Activated B cell treated with CpG ODN at 0.5 μM for 24 hours (primary cell): ENCODE data around the gene HS3ST2. TPM values are rescaled to one million over a fixed set of nuclear protein-coding genes. Genes with fewer than 3 reads are reported as not detected.

Experiments used
- ATAC-seq: fragments of 200-7000 bp; cut with Tn5 transposase; one replicate; pipeline ENCODE4 v1.10.0; 2021; ENCODE audit warnings: low read depth, mild to moderate bottlenecking, moderate library complexity
- CTCF ChIA-PET: fragments of 350-600 bp; sonication (Branson Sonifier 250); formaldehyde crosslinking; loops from one replicate; lab custom pipeline; 2021; ENCODE audit warnings: antibody characterized with exemption; lab: Charles Lee
- POLR2A ChIA-PET: fragments of 350-600 bp; sonication (Branson Sonifier 250); formaldehyde crosslinking; loops from one replicate; lab custom pipeline; 2021; ENCODE audit warnings: antibody characterized with exemption; lab: Charles Lee
- DNase-seq: peaks from one replicate; pipeline ENCODE4 v3.0.0; 2022
- H3K27ac Mint-ChIP-seq: one replicate; pipeline ENCODE4 v1.8.0; 2020; ENCODE audit warnings: mixed read lengths
- H3K27me3 Mint-ChIP-seq: one replicate; pipeline ENCODE4 v1.8.0; 2021; ENCODE audit warnings: mixed read lengths
- H3K36me3 Mint-ChIP-seq: one replicate; pipeline ENCODE4 v1.8.0; 2021; ENCODE audit warnings: low read depth, mixed read lengths
- H3K4me1 Mint-ChIP-seq: one replicate; pipeline ENCODE4 v1.8.0; 2021; ENCODE audit warnings: mixed read lengths
- H3K4me3 Mint-ChIP-seq: one replicate; pipeline ENCODE4 v1.8.0; 2020; ENCODE audit warnings: mild to moderate bottlenecking, mixed read lengths
- H3K9me3 Mint-ChIP-seq: one replicate; pipeline ENCODE4 v1.8.0; 2020; ENCODE audit warnings: mixed read lengths
- CTCF ChIP-seq: fragments of 200-600 bp; IDR thresholded peaks from one replicate; pipeline ENCODE4 v1.8.0; 2022; ENCODE audit warnings: antibody characterized with exemption, mild to moderate bottlenecking
- intact Hi-C: fragments of 100-400 bp; cut with micrococcal nuclease; formaldehyde crosslinking; loops from one replicate; pipeline ENCODE4 v1.15.1; 2024
- total RNA-seq: library from RNA; stranded (reverse); gene quantifications from 2 replicates; pipeline ENCODE4 v1.2.3, GENCODE V29; 2022

HS3ST2 gene
- total RNA-seq, 1 donor from 2014 or later: not detected

GRCh38 chr16:22847690-22848089, 33.7 kb downstream of the HS3ST2 start:
- Mint-ChIP-seq H3K36me3 (no peaks in the 10 kb centered on the region), H3K9me3 (no peaks in the 10 kb centered on the region), H3K4me1 (no peaks in the 10 kb centered on the region), H3K27ac (no peak overlapping the region), H3K4me3 (no peak overlapping the region), H3K27me3 (peaks cover 31% of the 10 kb centered on the region)
- intact Hi-C loops: no loop called here
- POLR2A ChIA-PET: no interaction called here
- CTCF ChIA-PET: no interaction called here
- no peak for DNase-seq
- TF ChIP-seq CTCF: no peak
- no peak for ATAC-seq

- no peaks in the 10 kb centered on the region for H3K36me3 Mint-ChIP-seq
- peaks cover 27% of the 10 kb centered on the region for H3K27me3 Mint-ChIP-seq
- intact Hi-C loops: no loop called here
- ChIA-PET POLR2A (no interaction called here), CTCF (no interaction called here)
- H3K9me3 Mint-ChIP-seq: no peaks in the 10 kb centered on the region
- no peaks in the 10 kb centered on the region for H3K4me1 Mint-ChIP-seq
- H3K27ac Mint-ChIP-seq: no peak overlapping the region
- no peak for DNase-seq
- H3K4me3 Mint-ChIP-seq: no peak overlapping the region
- TF ChIP-seq CTCF: no peak
- ATAC-seq: no peak
These were observed 34.5 kb downstream of the HS3ST2 start for GRCh38 chr16:22848451-22848850.

DNA sequence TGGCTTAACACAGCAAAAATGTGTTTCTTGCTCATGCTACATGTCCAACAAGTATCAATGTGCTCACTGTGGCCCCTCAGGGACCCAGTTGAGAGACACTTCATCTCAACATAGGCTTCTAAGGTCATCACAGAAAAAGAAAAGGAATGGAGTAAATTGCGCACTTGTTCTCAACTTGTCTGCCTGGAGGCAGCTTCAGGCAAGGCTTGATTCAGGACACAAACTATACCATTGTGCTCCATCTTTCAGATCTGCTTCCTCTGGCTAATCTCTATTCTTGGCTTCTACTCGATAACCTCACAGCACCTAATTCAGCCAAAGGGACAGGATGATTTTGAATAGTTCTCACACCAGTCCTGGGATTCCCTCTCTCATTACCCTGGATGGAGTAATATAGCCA, 35.6 kb downstream of the HS3ST2 start:
- ATAC-seq (no peak), DNase-seq (no peak)
- H3K9me3 Mint-ChIP-seq: no peaks in the 10 kb centered on the region
- no peak overlapping the region for H3K4me3 Mint-ChIP-seq
- H3K36me3 Mint-ChIP-seq: no peaks in the 10 kb centered on the region
- no peaks in the 10 kb centered on the region for H3K4me1 Mint-ChIP-seq
- no peak for TF ChIP-seq CTCF
- intact Hi-C loops: no loop called here
- no peak overlapping the region for H3K27ac Mint-ChIP-seq
- H3K27me3 Mint-ChIP-seq: peaks cover 19% of the 10 kb centered on the region
- POLR2A ChIA-PET: no interaction called here
- CTCF ChIA-PET: no interaction called here

DNA sequence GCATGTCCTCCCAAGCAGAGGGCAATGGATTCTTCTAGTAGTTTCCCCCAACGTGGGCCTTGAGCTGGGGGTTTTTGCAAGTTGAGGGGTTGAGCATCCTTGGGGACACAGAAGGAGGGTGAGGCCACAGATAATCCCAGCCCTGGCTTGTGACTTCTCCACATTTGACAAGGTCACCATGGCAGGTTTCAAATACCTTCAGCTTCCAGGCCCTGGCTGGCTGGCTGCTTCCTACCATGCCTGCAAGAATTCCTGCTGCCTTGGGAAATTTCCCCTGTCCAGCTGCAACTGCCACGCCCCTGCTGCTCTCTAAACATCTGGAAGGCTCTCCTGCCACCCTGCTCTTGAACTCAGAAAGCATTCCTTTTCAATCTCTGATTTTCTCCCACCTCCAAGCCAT, 41.3 kb downstream of the HS3ST2 start:
- Mint-ChIP-seq H3K27ac (no peak overlapping the region), H3K4me1 (peaks cover 5% of the 10 kb centered on the region), H3K4me3 (no peak overlapping the region), H3K9me3 (no peaks in the 10 kb centered on the region), H3K27me3 (peaks cover 14% of the 10 kb centered on the region), H3K36me3 (no peaks in the 10 kb centered on the region)
- TF ChIP-seq CTCF: no peak
- CTCF ChIA-PET: no interaction called here
- POLR2A ChIA-PET: no interaction called here
- ATAC-seq (no peak), DNase-seq (no peak)
- intact Hi-C loops: no loop called here

- TF ChIP-seq CTCF: no peak
- no peaks in the 10 kb centered on the region for H3K36me3 Mint-ChIP-seq
- intact Hi-C loops: no loop called here
- H3K27me3 Mint-ChIP-seq: peaks cover 9% of the 10 kb centered on the region
- DNase-seq (no peak), ATAC-seq (no peak)
- H3K9me3 Mint-ChIP-seq: no peaks in the 10 kb centered on the region
- H3K4me1 Mint-ChIP-seq: peaks cover 5% of the 10 kb centered on the region
- no peak overlapping the region for H3K27ac Mint-ChIP-seq
- H3K4me3 Mint-ChIP-seq: no peak overlapping the region
- ChIA-PET POLR2A (no interaction called here), CTCF (no interaction called here)
These were observed 43.5 kb downstream of the HS3ST2 start for GRCh38 chr16:22857296-22858025.
